ENCODE data around the gene GTF2F2.

Gene GTF2F2

GRCh38 chr13:45333251-45333976 is 213.1 kb downstream of the GTF2F2 start:
- no peak for DNase-seq (ENCODE audit: low spot score)
